ENCODE data around the gene CNTN5. TPM values are rescaled to one million over a fixed set of nuclear protein-coding genes. Genes with fewer than 3 reads are reported as not detected.

The CNTN5 gene
- total and polyA plus RNA-seq, 10 of the 15 experiments (the other 5 are each of a cell fraction or from before 2014, with no cell fraction given): 0.01 TPM; not detected in 9

GRCh38 chr11:100214791-100215190, 1194.0 kb downstream of the CNTN5 start:
- CTCF ChIA-PET: no interaction called here
- Histone ChIP-seq H2AFZ (ENCODE audit: control insufficient read depth, low read depth, low read length) (no peak overlapping the region), H3K79me2 (ENCODE audit: control insufficient read depth, insufficient read depth, low read length) (no peaks in the 10 kb centered on the region), H3K27ac (ENCODE audit: control insufficient read depth, insufficient read depth) (no peak overlapping the region), H3K4me2 (ENCODE audit: control insufficient read depth, insufficient read depth) (no peak overlapping the region), H3K9me3 (replicated peaks; ENCODE audit: control insufficient read depth, insufficient read depth, low read length) (no peaks in the 10 kb centered on the region), H3K9ac (ENCODE audit: control insufficient read depth, insufficient read depth, low read length) (no peak overlapping the region), H3K36me3 (ENCODE audit: control insufficient read depth in 2 of 2, insufficient read depth in 2 of 2, low read length in 1 of 2) (no peaks in the 10 kb centered on the region), H3K27me3 (replicated peaks in 1 of 2; ENCODE audit: control insufficient read depth in 2 of 2, insufficient read depth in 2 of 2, low read length in 1 of 2) (no peaks in the 10 kb centered on the region), H3K4me1 (ENCODE audit: control insufficient read depth, insufficient read depth, low read length) (no peaks in the 10 kb centered on the region), H3K4me3 (no peak overlapping the region), H4K20me1 (ENCODE audit: control insufficient read depth, insufficient read depth) (no peaks in the 10 kb centered on the region)
- 0% methylated on average over 1 of the region's 1 CpG for WGBS (ENCODE audit: insufficient coverage, insufficient replicate concordance, low lambda C conversion rate, missing lambda C conversion rate)
- SMC1A ChIA-PET (ENCODE audit: uncharacterized antibody, unreplicated experiment): no interaction called here
- intact Hi-C loops (cut with micrococcal nuclease; ENCODE audit: unreplicated experiment): no loop called here
- POLR2A ChIA-PET: no interaction called here
- DNase-seq (ENCODE audit: low read depth, low spot score): no peak
- in situ Hi-C loops (cut with MboI): no loop called here
- no peak for FAIRE-seq
- RAD21 ChIA-PET (ENCODE audit: unreplicated experiment): no interaction called here
- no peak for ATAC-seq
- no TSS peak for BruUV-seq (replicated peaks)
- TF ChIP-seq ESRRA (IDR thresholded peaks at IDR 0.05; ENCODE audit: low read length) (no peak), CEBPB (IDR thresholded peaks at IDR 0.05; ENCODE audit: borderline replicate concordance in 1 of 2, low read depth in 2 of 2, low read length in 2 of 2) (no peak), RAD51 (IDR thresholded peaks at IDR 0.05) (no peak), HDAC6 (IDR thresholded peaks at IDR 0.05; ENCODE audit: unreplicated experiment) (no peak), ELK1 (IDR thresholded peaks at IDR 0.05; ENCODE audit: low read depth, low read length) (no peak), GATAD2B (conservative IDR thresholded peaks at IDR 0.05; ENCODE audit: low read depth) (no peak), HCFC1 (IDR thresholded peaks at IDR 0.05; ENCODE audit: low read length) (no peak), RB1 (IDR thresholded peaks at IDR 0.05; ENCODE audit: borderline replicate concordance) (no peak), POU2F2 (IDR thresholded peaks at IDR 0.05; ENCODE audit: borderline replicate concordance, low read depth, low read length) (no peak), HDAC2 (IDR thresholded peaks at IDR 0.05) (no peak), SPI1 (IDR thresholded peaks at IDR 0.05; ENCODE audit: borderline replicate concordance, insufficient read depth, low read depth, low read length) (no peak), ZBTB4 (CRISPR knock-in tag; IDR thresholded peaks at IDR 0.05) (no peak), ZBTB33 (IDR thresholded peaks at IDR 0.05) (no peak), CBX3 (IDR thresholded peaks at IDR 0.05; ENCODE audit: borderline replicate concordance, low read depth) (no peak)
- TF ChIP-seq, protein P1, sequence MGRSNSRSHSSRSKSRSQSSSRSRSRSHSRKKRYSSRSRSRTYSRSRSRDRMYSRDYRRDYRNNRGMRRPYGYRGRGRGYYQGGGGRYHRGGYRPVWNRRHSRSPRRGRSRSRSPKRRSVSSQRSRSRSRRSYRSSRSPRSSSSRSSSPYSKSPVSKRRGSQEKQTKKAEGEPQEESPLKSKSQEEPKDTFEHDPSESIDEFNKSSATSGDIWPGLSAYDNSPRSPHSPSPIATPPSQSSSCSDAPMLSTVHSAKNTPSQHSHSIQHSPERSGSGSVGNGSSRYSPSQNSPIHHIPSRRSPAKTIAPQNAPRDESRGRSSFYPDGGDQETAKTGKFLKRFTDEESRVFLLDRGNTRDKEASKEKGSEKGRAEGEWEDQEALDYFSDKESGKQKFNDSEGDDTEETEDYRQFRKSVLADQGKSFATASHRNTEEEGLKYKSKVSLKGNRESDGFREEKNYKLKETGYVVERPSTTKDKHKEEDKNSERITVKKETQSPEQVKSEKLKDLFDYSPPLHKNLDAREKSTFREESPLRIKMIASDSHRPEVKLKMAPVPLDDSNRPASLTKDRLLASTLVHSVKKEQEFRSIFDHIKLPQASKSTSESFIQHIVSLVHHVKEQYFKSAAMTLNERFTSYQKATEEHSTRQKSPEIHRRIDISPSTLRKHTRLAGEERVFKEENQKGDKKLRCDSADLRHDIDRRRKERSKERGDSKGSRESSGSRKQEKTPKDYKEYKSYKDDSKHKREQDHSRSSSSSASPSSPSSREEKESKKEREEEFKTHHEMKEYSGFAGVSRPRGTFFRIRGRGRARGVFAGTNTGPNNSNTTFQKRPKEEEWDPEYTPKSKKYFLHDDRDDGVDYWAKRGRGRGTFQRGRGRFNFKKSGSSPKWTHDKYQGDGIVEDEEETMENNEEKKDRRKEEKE (IDR thresholded peaks at IDR 0.05): no peak
